Mesothelial cell of epicardium (in vitro differentiated cells): ENCODE results near the gene SLAIN1. TPM values are rescaled to one million over a fixed set of nuclear protein-coding genes. Genes with fewer than 3 reads are reported as not detected.
A peak's percentile ranks its signal among the peaks of the same experiment; 100 is the strongest.

Source experiments
- DNase-seq, 2 experiments: peaks; one replicate each; pipeline ENCODE4 v3.0.0; 2021; ENCODE audit warnings: low spot score in 2 of 2; ENCODE audit not compliant: unreplicated experiment in 2 of 2
- H3K27ac Mint-ChIP-seq: 2 replicates; pipeline ENCODE4 v1.8.0; 2021; ENCODE audit warnings: mixed read lengths
- H3K27me3 Mint-ChIP-seq: 2 replicates; pipeline ENCODE4 v1.8.0; 2021; ENCODE audit warnings: low read depth, mixed read lengths
- H3K36me3 Mint-ChIP-seq: 2 replicates; pipeline ENCODE4 v1.8.0; 2021; ENCODE audit warnings: mixed read lengths
- H3K4me1 Mint-ChIP-seq: 2 replicates; pipeline ENCODE4 v1.8.0; 2021; ENCODE audit warnings: mixed read lengths
- H3K4me3 Mint-ChIP-seq: 2 replicates; pipeline ENCODE4 v1.8.0; 2021; ENCODE audit warnings: mild to moderate bottlenecking, moderate library complexity, mixed read lengths
- H3K9me3 Mint-ChIP-seq: 2 replicates; pipeline ENCODE4 v1.8.0; 2021; ENCODE audit warnings: mixed read lengths
- CTCF ChIP-seq: fragments of 200-600 bp; sonication (generic); IDR thresholded peaks from one replicate; pipeline ENCODE4 v1.5.0; 2021; ENCODE audit warnings: antibody characterized with exemption; ENCODE audit not compliant: unreplicated experiment
- total RNA-seq: library from RNA; stranded (reverse); gene quantifications from 3 replicates; pipeline ENCODE4 v1.2.1, GENCODE V29; 2021

SLAIN1 gene
- total RNA-seq, 1 donor from 2014 or later, result 33.4 TPM

- DNase-seq, result no peak
- Mint-ChIP-seq H3K27ac (no peak overlapping the region), H3K9me3 (no peaks in the 10 kb centered on the region), H3K27me3 (peaks cover 57% of the 10 kb centered on the region), H3K4me3 (no peak overlapping the region), H3K36me3 (no peaks in the 10 kb centered on the region), H3K4me1 (peaks cover 11% of the 10 kb centered on the region)
- no peak for TF ChIP-seq CTCF
These were observed 4.0 kb upstream of the SLAIN1 start for GRCh38 chr13:77693449-77693940.

- peak overlapping the region; percentile 78 for H3K4me3 Mint-ChIP-seq
- no peak for DNase-seq
- H3K36me3 Mint-ChIP-seq, result no peaks in the 10 kb centered on the region
- peak overlapping the region; percentile 14 for H3K27ac Mint-ChIP-seq
- H3K4me1 Mint-ChIP-seq, result peaks cover 27% of the 10 kb centered on the region
- peaks cover 60% of the 10 kb centered on the region for H3K27me3 Mint-ChIP-seq
- H3K9me3 Mint-ChIP-seq, result no peaks in the 10 kb centered on the region
- no peak for TF ChIP-seq CTCF
These were observed 1.2 kb upstream of the SLAIN1 start for GRCh38 chr13:77696006-77696878.

- no peak for TF ChIP-seq CTCF
- Mint-ChIP-seq H3K36me3 (no peaks in the 10 kb centered on the region), H3K9me3 (no peaks in the 10 kb centered on the region), H3K27me3 (peaks cover 54% of the 10 kb centered on the region), H3K4me1 (peaks cover 27% of the 10 kb centered on the region), H3K4me3 (peak overlapping the region; percentile 78), H3K27ac (peak overlapping the region; percentile 76)
- no peak for DNase-seq
These were observed 639 bp upstream of the SLAIN1 start for GRCh38 chr13:77696879-77697216.

GRCh38 chr13:77698201-77699058, 943 bp downstream of the SLAIN1 start:
- H3K36me3 Mint-ChIP-seq, result no peaks in the 10 kb centered on the region
- peaks cover 27% of the 10 kb centered on the region for H3K4me1 Mint-ChIP-seq
- TF ChIP-seq CTCF, result no peak
- peak overlapping the region; percentile 92 for H3K27ac Mint-ChIP-seq
- H3K27me3 Mint-ChIP-seq, result peaks cover 51% of the 10 kb centered on the region
- H3K9me3 Mint-ChIP-seq, result no peaks in the 10 kb centered on the region
- peak; percentile 29 to 64 for DNase-seq
- peak overlapping the region; percentile 89 for H3K4me3 Mint-ChIP-seq

GRCh38 chr13:77699059-77699680, 1.7 kb downstream of the SLAIN1 start:
- no peak for TF ChIP-seq CTCF
- H3K27me3 Mint-ChIP-seq, result peaks cover 45% of the 10 kb centered on the region
- H3K27ac Mint-ChIP-seq, result peak overlapping the region; percentile 92
- H3K4me3 Mint-ChIP-seq, result peak overlapping the region; percentile 89
- no peaks in the 10 kb centered on the region for H3K9me3 Mint-ChIP-seq
- DNase-seq, result no peak
- peaks cover 27% of the 10 kb centered on the region for H3K4me1 Mint-ChIP-seq
- no peaks in the 10 kb centered on the region for H3K36me3 Mint-ChIP-seq
